A549 (cell line): Measurements from ENCODE around the gene B3GNT4.

ENCODE experiments used
- RCOR1 ChIP-seq: fragments of 150-350 bp; IDR thresholded peaks from 2 replicates; pipeline ENCODE4 v1.6.1; 2014; ENCODE audit warnings: antibody characterized with exemption, low read length, low read depth
- TF ChIP-seq, protein P1 (sequence below): fragments of >200 bp; sonication (Bioruptor Twin); formaldehyde crosslinking; IDR thresholded peaks from 3 replicates; pipeline ENCODE4 v1.5.1; 2016

DNA sequence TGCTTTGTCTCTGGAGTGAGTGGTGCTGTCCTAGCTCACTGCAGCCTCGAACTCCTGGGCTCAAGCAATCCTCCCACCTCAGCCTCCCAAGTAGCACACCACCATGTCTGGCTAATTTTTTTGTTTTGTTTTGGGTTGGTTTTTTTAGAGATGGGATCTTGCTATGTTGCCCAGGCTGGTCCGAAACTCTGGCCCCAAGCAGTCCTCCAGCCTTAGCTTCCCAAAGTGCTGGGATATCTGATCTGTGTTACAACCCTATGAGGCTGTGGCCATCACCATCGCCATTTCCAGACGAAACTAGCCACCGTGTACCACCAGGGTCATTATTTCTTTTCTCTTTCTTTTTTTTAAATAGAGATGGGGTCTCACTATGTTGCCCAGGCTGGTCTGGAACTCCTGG is 32.1 kb upstream of the B3GNT4 start:
- TF ChIP-seq RCOR1: no peak
- TF ChIP-seq, protein P1, sequence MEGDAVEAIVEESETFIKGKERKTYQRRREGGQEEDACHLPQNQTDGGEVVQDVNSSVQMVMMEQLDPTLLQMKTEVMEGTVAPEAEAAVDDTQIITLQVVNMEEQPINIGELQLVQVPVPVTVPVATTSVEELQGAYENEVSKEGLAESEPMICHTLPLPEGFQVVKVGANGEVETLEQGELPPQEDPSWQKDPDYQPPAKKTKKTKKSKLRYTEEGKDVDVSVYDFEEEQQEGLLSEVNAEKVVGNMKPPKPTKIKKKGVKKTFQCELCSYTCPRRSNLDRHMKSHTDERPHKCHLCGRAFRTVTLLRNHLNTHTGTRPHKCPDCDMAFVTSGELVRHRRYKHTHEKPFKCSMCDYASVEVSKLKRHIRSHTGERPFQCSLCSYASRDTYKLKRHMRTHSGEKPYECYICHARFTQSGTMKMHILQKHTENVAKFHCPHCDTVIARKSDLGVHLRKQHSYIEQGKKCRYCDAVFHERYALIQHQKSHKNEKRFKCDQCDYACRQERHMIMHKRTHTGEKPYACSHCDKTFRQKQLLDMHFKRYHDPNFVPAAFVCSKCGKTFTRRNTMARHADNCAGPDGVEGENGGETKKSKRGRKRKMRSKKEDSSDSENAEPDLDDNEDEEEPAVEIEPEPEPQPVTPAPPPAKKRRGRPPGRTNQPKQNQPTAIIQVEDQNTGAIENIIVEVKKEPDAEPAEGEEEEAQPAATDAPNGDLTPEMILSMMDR: no peak
